ENCODE measurements around the gene IFNA16. TPM values are rescaled to one million over a fixed set of nuclear protein-coding genes. Genes with fewer than 3 reads are reported as not detected.

The IFNA16 gene
- total RNA-seq, 1 experiment from 2014 or later: not detected

- TF ChIP-seq ZNF274 (IDR thresholded peaks at IDR 0.05; ENCODE audit: low read depth, low read length) (no peak), YY1 (IDR thresholded peaks at IDR 0.05; ENCODE audit: extremely low read depth, insufficient replicate concordance, low read depth, low read length) (no peak), EZH2 (IDR thresholded peaks at IDR 0.05) (no peak), EGR1 (IDR thresholded peaks at IDR 0.05; ENCODE audit: low read depth) (no peak), POLR2A (IDR thresholded peaks at IDR 0.05; ENCODE audit: borderline replicate concordance, extremely low read depth, insufficient read depth, insufficient read length) (no peak)
Measured at GRCh38 chr9:21233258-21233657, 16.1 kb upstream of the IFNA16 start (continued).

DNA sequence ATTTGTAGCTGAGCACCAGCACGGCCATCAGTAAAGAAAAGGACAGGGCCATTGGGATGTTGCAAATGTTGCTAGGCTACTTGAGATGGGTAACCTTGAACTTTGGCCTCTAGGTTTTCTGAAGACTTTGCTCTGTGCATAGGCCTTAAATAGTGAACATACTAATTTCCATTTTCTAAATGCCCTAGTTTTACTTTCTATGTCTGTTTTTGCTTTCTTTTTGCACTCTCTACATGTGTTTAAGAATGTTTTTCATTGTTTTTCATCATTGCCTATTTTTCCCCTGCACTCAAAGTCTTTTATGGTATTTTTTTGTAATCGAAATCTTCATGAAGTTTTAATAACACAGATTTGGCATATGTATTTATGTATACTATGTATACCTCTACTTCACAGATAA, 11.0 kb upstream of the IFNA16 start, which contains the start of gene IFNA17:
Gene IFNA17 (minus strand): TSS at position 101 of the 400 bp plus-strand sequence. CDS start 49 bp downstream, at position 52.
- no TSS peak for BruUV-seq (replicated peaks)
- Histone ChIP-seq H3K4me3 (replicated peaks in 1 of 2; ENCODE audit: low read depth in 1 of 2, low read length in 2 of 2) (no peak within 1 kb of the TSS), H3K9me3 (ENCODE audit: control insufficient read depth in 1 of 2, insufficient read depth in 1 of 2, low read depth in 1 of 2, low read length in 2 of 2) (no peaks in the 10 kb centered on the region), H3K79me2 (ENCODE audit: insufficient read depth, low read length) (no peaks in the 10 kb centered on the region), H3K27ac (ENCODE audit: low read depth, low read length) (no peak within 1 kb of the TSS), H3K4me1 (ENCODE audit: control insufficient read depth in 1 of 2, insufficient read depth in 2 of 2, low read length in 2 of 2) (no peaks in the 10 kb centered on the region), H3K36me3 (ENCODE audit: control insufficient read depth in 1 of 2, insufficient read depth in 2 of 2, low read length in 2 of 2) (no peaks in the 10 kb centered on the region), H4K20me1 (ENCODE audit: insufficient read depth) (no peaks in the 10 kb centered on the region), H2AFZ (ENCODE audit: low read depth, low read length, poor library complexity, severe bottlenecking) (no peak within 1 kb of the TSS), H3K9ac (ENCODE audit: low read length) (no peak within 1 kb of the TSS), H3K27me3 (ENCODE audit: insufficient read depth, low read length) (no peaks in the 10 kb centered on the region), H3K9me2 (ENCODE audit: insufficient read depth) (no peaks in the 10 kb centered on the region), H3K4me2 (ENCODE audit: low read length) (no peak within 1 kb of the TSS)
- ChIA-PET POLR2A (no interaction called here), RAD21 (ENCODE audit: low non-redundant PET in 1 of 2, low total read pairs in 2 of 2, uncharacterized antibody in 2 of 2, unreplicated experiment in 2 of 2) (no interaction called here), CTCF (interaction anchor here (2.2 kb wide), 1 partner anchor 25 kb away, joined by 6 read pairs; no protein-coding TSS in a partner anchor)
- DNase-seq (ENCODE audit: low read depth, low spot score) (no peak), ATAC-seq (no peak)
- TF ChIP-seq TCF7L2 (IDR thresholded peaks at IDR 0.05; ENCODE audit: borderline replicate concordance, extremely low read depth, insufficient read depth, insufficient read length): no peak
- TF ChIP-seq SRF (IDR thresholded peaks at IDR 0.05; ENCODE audit: low read depth): no peak
- intact Hi-C loops (cut with micrococcal nuclease): no loop called here
